Stimulated activated CD4-positive, alpha-beta T cell treated with anti-CD3 and anti-CD28 coated beads, TNF-alpha, amount 100 ng/mL, for 1 hour (primary cell): ENCODE measurements around the gene TMPRSS15.

Experiments used
- DNase-seq, 3 donors: peaks; one replicate each; pipeline ENCODE4 v3.0.0-alpha.2; 2020; ENCODE audit warnings: low read depth in 3 of 3, low spot score in 1 of 3

Gene TMPRSS15

GRCh38 chr21:18350216-18350615 is 53.4 kb downstream of the TMPRSS15 start:
- no peak for DNase-seq

- DNase-seq: no peak
These were observed 54.1 kb downstream of the TMPRSS15 start for GRCh38 chr21:18349468-18349867.

GRCh38 chr21:18340387-18340942 is 63.1 kb downstream of the TMPRSS15 start:
- no peak for DNase-seq

GRCh38 chr21:18335651-18336236 is 67.8 kb downstream of the TMPRSS15 start:
- DNase-seq: no peak

- no peak for DNase-seq
These were observed 69.5 kb downstream of the TMPRSS15 start for GRCh38 chr21:18334066-18334465.

- DNase-seq: no peak
These were observed 85.4 kb downstream of the TMPRSS15 start for GRCh38 chr21:18318156-18318555.

GRCh38 chr21:18298228-18298627 is 105.4 kb downstream of the TMPRSS15 start:
- DNase-seq: no peak

GRCh38 chr21:18294100-18294499 is 109.5 kb downstream of the TMPRSS15 start:
- DNase-seq: no peak

- no peak for DNase-seq
These were observed 113.7 kb downstream of the TMPRSS15 start for GRCh38 chr21:18289876-18290275.

- DNase-seq: no peak
These were observed 118.2 kb downstream of the TMPRSS15 start for GRCh38 chr21:18285379-18285778.

- DNase-seq: no peak
These were observed 127.8 kb downstream of the TMPRSS15 start for GRCh38 chr21:18275781-18276180.

GRCh38 chr21:18274370-18274769 is 129.2 kb downstream of the TMPRSS15 start:
- no peak for DNase-seq

- no peak for DNase-seq
These were observed 130.2 kb downstream of the TMPRSS15 start for GRCh38 chr21:18273400-18273799.

- no peak for DNase-seq
These were observed 133.7 kb downstream of the TMPRSS15 start for GRCh38 chr21:18269856-18270255.

GRCh38 chr21:18268906-18269305 is 134.7 kb downstream of the TMPRSS15 start:
- no peak for DNase-seq

GRCh38 chr21:18267496-18267895 is 136.1 kb downstream of the TMPRSS15 start:
- no peak for DNase-seq

GRCh38 chr21:18265944-18266343 is 137.6 kb downstream of the TMPRSS15 start:
- DNase-seq: no peak

GRCh38 chr21:18253799-18254198 is 149.8 kb downstream of the TMPRSS15 start:
- no peak for DNase-seq

GRCh38 chr21:18253221-18253620 is 150.4 kb downstream of the TMPRSS15 start:
- no peak for DNase-seq

GRCh38 chr21:18252680-18253079 is 150.9 kb downstream of the TMPRSS15 start:
- no peak for DNase-seq

GRCh38 chr21:18252256-18252655 is 151.3 kb downstream of the TMPRSS15 start:
- DNase-seq: no peak

GRCh38 chr21:18251065-18251464 is 152.5 kb downstream of the TMPRSS15 start:
- DNase-seq: no peak

- no peak for DNase-seq
These were observed 153.9 kb downstream of the TMPRSS15 start for GRCh38 chr21:18249672-18250071.
